LHCN-M2 (cell line): ENCODE results near the gene LRRC55. TPM values are rescaled to one million over a fixed set of nuclear protein-coding genes. Genes with fewer than 3 reads are reported as not detected.
"Not testable (repeated sequence)": the region's sequence is repeated elsewhere in the genome, so short reads cannot be mapped to it uniquely, and the experiment has no call there.

Experiments
- DNase-seq: peaks from one replicate; pipeline ENCODE4 v3.0.0-alpha.2; 2012; ENCODE audit warnings: low read depth
- total RNA-seq: library from RNA; depleted of rRNA; stranded (reverse); fragments of >200 nt; gene quantifications from 2 replicates; pipeline ENCODE4 v1.2.3, GENCODE V29; 2014

LRRC55 gene
- total RNA-seq, 1 experiment from 2014 or later, result not detected

- DNase-seq, result no peak
These were observed 20.4 kb upstream of the LRRC55 start for GRCh38 chr11:57161351-57161750.

GRCh38 chr11:57162179-57162898 lies 19.4 kb upstream of the LRRC55 start:
- no peak for DNase-seq

GRCh38 chr11:57163160-57163868 lies 18.4 kb upstream of the LRRC55 start:
- DNase-seq, result no peak

GRCh38 chr11:57164317-57164716 lies 17.4 kb upstream of the LRRC55 start:
- DNase-seq, result no peak

GRCh38 chr11:57167125-57167846 lies 14.5 kb upstream of the LRRC55 start:
- no peak for DNase-seq

- DNase-seq, result not testable (repeated sequence)
These were observed 11.9 kb upstream of the LRRC55 start for GRCh38 chr11:57169732-57170313.

GRCh38 chr11:57172031-57172430 lies 9.7 kb upstream of the LRRC55 start:
- no peak for DNase-seq

- DNase-seq, result no peak
These were observed 7.1 kb upstream of the LRRC55 start for GRCh38 chr11:57174656-57175055.

GRCh38 chr11:57175478-57175877 lies 6.3 kb upstream of the LRRC55 start:
- DNase-seq, result no peak

GRCh38 chr11:57178334-57178733 lies 3.4 kb upstream of the LRRC55 start:
- no peak for DNase-seq

GRCh38 chr11:57179681-57180080 lies 2.1 kb upstream of the LRRC55 start:
- DNase-seq, result no peak

GRCh38 chr11:57180081-57180561 lies 1.6 kb upstream of the LRRC55 start:
- no peak for DNase-seq

GRCh38 chr11:57180964-57181363 lies 789 bp upstream of the LRRC55 start:
- no peak for DNase-seq

GRCh38 chr11:57182896-57183295 lies 1.1 kb downstream of the LRRC55 start:
- no peak for DNase-seq

GRCh38 chr11:57190548-57190947 lies 8.8 kb downstream of the LRRC55 start:
- DNase-seq, result no peak

- no peak for DNase-seq
These were observed 9.8 kb downstream of the LRRC55 start for GRCh38 chr11:57191311-57192219.

GRCh38 chr11:57192316-57192715 lies 10.6 kb downstream of the LRRC55 start:
- no peak for DNase-seq

- no peak for DNase-seq
These were observed 14.8 kb downstream of the LRRC55 start for GRCh38 chr11:57196596-57196995.

- no peak for DNase-seq
These were observed 16.0 kb downstream of the LRRC55 start for GRCh38 chr11:57197762-57198161.

GRCh38 chr11:57199330-57199729 lies 17.6 kb downstream of the LRRC55 start:
- DNase-seq, result no peak

- no peak for DNase-seq
These were observed 19.2 kb downstream of the LRRC55 start for GRCh38 chr11:57200917-57201316.
